ENCODE data around the gene COLGALT1. TPM values are rescaled to one million over a fixed set of nuclear protein-coding genes. Genes with fewer than 3 reads are reported as not detected.

COLGALT1 gene
- total RNA-seq, 1 donor from 2014 or later = 257 TPM

DNA sequence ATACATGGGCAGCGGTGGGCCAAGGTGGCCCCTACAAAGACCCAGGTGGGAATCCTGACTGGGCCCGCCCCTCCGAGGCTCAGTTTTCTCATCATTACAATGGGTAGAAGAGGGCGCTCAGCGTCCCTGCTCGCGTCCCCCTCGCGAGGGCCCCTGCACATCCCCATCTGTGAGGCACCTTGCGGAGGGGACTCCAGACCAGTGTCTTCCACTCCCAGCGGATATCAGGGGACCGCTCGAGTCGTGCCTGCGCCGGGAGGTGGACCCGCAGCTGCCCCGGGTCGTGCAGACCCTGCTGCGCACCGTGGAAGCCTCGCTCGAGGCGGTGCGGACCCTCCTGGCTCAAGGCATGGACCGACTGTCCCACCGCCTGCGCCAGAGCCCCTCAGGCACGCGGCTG is 15.3 kb upstream of the COLGALT1 start:
- TF ChIP-seq CTCF (IDR thresholded peaks at IDR 0.05; ENCODE audit: unreplicated experiment) = no peak
- Mint-ChIP-seq H3K9me3 (ENCODE audit: unreplicated experiment) (no peaks in the 10 kb centered on the region), H3K27ac (ENCODE audit: unreplicated experiment) (no peak overlapping the region), H3K4me1 (ENCODE audit: unreplicated experiment) (peaks cover 15% of the 10 kb centered on the region), H3K36me3 (ENCODE audit: low read depth, unreplicated experiment) (peaks cover 3% of the 10 kb centered on the region), H3K27me3 (ENCODE audit: unreplicated experiment) (peaks cover 23% of the 10 kb centered on the region), H3K4me3 (ENCODE audit: unreplicated experiment) (no peak overlapping the region)
- no peak for DNase-seq (ENCODE audit: low spot score)

- Mint-ChIP-seq H3K4me3 (ENCODE audit: unreplicated experiment) (no peak overlapping the region), H3K4me1 (ENCODE audit: unreplicated experiment) (peaks cover 15% of the 10 kb centered on the region), H3K9me3 (ENCODE audit: unreplicated experiment) (no peaks in the 10 kb centered on the region), H3K36me3 (ENCODE audit: low read depth, unreplicated experiment) (peaks cover 3% of the 10 kb centered on the region), H3K27ac (ENCODE audit: unreplicated experiment) (no peak overlapping the region), H3K27me3 (ENCODE audit: unreplicated experiment) (peaks cover 23% of the 10 kb centered on the region)
- no peak for DNase-seq (ENCODE audit: low spot score)
- no peak for TF ChIP-seq CTCF (IDR thresholded peaks at IDR 0.05; ENCODE audit: unreplicated experiment)
Measured at GRCh38 chr19:17541184-17541759, 14.2 kb upstream of the COLGALT1 start.

DNA sequence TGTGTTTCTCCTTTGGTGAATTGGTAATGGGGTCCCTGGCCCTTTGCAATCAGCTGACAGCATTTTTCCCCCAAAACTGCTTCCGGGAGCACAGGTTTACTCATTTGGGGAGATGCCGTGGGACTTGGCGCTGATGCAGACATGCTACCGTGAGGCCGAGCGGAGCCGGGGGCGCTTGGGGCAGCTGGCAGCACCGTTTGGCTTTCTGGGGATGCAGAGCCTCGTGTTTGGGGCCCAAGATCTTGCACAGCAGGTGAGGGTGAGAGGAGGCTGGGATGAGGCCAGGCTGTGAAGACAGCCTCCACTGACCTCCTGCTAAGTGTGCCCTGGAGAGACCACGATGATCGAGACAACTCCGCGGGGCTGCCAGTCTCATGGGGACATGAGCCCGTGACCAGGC is 13.4 kb upstream of the COLGALT1 start:
- no peaks in the 10 kb centered on the region for H3K9me3 Mint-ChIP-seq (ENCODE audit: unreplicated experiment)
- H3K36me3 Mint-ChIP-seq (ENCODE audit: low read depth, unreplicated experiment) = peaks cover 3% of the 10 kb centered on the region
- H3K4me1 Mint-ChIP-seq (ENCODE audit: unreplicated experiment) = peaks cover 15% of the 10 kb centered on the region
- no peak overlapping the region for H3K27ac Mint-ChIP-seq (ENCODE audit: unreplicated experiment)
- no peak for TF ChIP-seq CTCF (IDR thresholded peaks at IDR 0.05; ENCODE audit: unreplicated experiment)
- no peak overlapping the region for H3K4me3 Mint-ChIP-seq (ENCODE audit: unreplicated experiment)
- H3K27me3 Mint-ChIP-seq (ENCODE audit: unreplicated experiment) = peaks cover 25% of the 10 kb centered on the region
- no peak for DNase-seq (ENCODE audit: low spot score)

- H3K27me3 Mint-ChIP-seq (ENCODE audit: unreplicated experiment) = peaks cover 22% of the 10 kb centered on the region
- no peaks in the 10 kb centered on the region for H3K9me3 Mint-ChIP-seq (ENCODE audit: unreplicated experiment)
- TF ChIP-seq CTCF (IDR thresholded peaks at IDR 0.05; ENCODE audit: unreplicated experiment) = no peak
- H3K4me3 Mint-ChIP-seq (ENCODE audit: unreplicated experiment) = no peak overlapping the region
- no peak for DNase-seq (ENCODE audit: low spot score)
- no peak overlapping the region for H3K27ac Mint-ChIP-seq (ENCODE audit: unreplicated experiment)
- H3K36me3 Mint-ChIP-seq (ENCODE audit: low read depth, unreplicated experiment) = peaks cover 3% of the 10 kb centered on the region
- peaks cover 17% of the 10 kb centered on the region for H3K4me1 Mint-ChIP-seq (ENCODE audit: unreplicated experiment)
Measured at GRCh38 chr19:17542793-17543582, 12.5 kb upstream of the COLGALT1 start.

GRCh38 chr19:17543986-17544385 is 11.5 kb upstream of the COLGALT1 start:
- DNase-seq (ENCODE audit: low spot score) = no peak
- H3K4me1 Mint-ChIP-seq (ENCODE audit: unreplicated experiment) = peaks cover 15% of the 10 kb centered on the region
- peaks cover 18% of the 10 kb centered on the region for H3K27me3 Mint-ChIP-seq (ENCODE audit: unreplicated experiment)
- no peak for TF ChIP-seq CTCF (IDR thresholded peaks at IDR 0.05; ENCODE audit: unreplicated experiment)
- H3K27ac Mint-ChIP-seq (ENCODE audit: unreplicated experiment) = no peak overlapping the region
- H3K4me3 Mint-ChIP-seq (ENCODE audit: unreplicated experiment) = no peak overlapping the region
- H3K36me3 Mint-ChIP-seq (ENCODE audit: low read depth, unreplicated experiment) = no peaks in the 10 kb centered on the region
- H3K9me3 Mint-ChIP-seq (ENCODE audit: unreplicated experiment) = no peaks in the 10 kb centered on the region
